AG04449 (cell line): ENCODE data around the gene CABLES2.

ENCODE experiments used
- CTCF ChIA-PET: fragments of 350-600 bp; formaldehyde crosslinking; extraction: SDS; loops from one replicate; lab custom pipeline; 2021; ENCODE audit warnings: antibody characterized with exemption; lab: Yijun Ruan, JAX
- POLR2A ChIA-PET: fragments of 400-600, 350-600 bp; formaldehyde crosslinking; extraction: SDS; loops from one replicate; lab custom pipeline; 2020; ENCODE audit warnings: antibody characterized with exemption, inconsistent platforms; lab: Yijun Ruan, JAX
- DNase-seq: peaks from one replicate; pipeline ENCODE4 v3.0.0-alpha.2; 2010; ENCODE audit warnings: low read depth, low spot score
- H3K4me3 ChIP-seq: 2 replicates; pipeline ENCODE4 v1.5.1; 2011; ENCODE audit warnings: low read depth, mild to moderate bottlenecking, control low read depth, low read length
- TF ChIP-seq, protein P1 (sequence below): IDR thresholded peaks from one replicate; pipeline ENCODE4 v1.5.1; 2011; ENCODE audit warnings: mild to moderate bottlenecking, moderate library complexity, low read length, control low read depth, inconsistent platforms; ENCODE audit not compliant: insufficient read depth; ENCODE audit errors: missing control alignments

Gene CABLES2

DNA sequence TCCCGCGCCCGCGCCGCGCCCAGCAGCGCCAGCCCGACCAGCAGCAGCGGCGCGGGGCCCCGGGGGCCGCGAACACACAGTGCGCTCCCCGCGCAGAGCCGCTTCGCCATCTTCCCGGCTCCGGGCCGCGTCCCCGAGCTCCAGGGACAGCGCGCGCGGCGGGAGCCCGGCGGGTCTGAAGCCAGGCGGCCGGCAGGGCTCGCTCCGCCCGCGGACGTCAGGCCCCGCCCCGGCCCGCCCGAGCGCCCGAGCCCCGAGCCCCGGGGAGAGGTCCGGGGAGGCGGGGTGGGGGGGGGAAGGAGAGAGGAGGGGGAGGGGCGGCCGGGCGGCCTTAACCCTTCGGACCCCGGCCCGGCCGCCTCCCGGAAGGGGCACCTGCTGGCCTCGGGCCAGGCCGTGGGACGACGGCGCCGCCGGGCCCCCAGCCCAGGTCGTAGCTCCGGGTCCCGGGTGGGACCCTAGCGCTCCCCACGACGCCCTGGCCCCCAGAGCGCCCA is 39.9 kb downstream of the CABLES2 start, which contains the start of gene LAMA5:
Gene LAMA5 (minus strand): TSS at position 177 of the 497 bp plus-strand sequence. CDS start 67 bp downstream, at position 110.
- peak within 1 kb of the TSS; percentile 52 for H3K4me3 ChIP-seq
- DNase-seq, result no peak
- TF ChIP-seq, protein P1, sequence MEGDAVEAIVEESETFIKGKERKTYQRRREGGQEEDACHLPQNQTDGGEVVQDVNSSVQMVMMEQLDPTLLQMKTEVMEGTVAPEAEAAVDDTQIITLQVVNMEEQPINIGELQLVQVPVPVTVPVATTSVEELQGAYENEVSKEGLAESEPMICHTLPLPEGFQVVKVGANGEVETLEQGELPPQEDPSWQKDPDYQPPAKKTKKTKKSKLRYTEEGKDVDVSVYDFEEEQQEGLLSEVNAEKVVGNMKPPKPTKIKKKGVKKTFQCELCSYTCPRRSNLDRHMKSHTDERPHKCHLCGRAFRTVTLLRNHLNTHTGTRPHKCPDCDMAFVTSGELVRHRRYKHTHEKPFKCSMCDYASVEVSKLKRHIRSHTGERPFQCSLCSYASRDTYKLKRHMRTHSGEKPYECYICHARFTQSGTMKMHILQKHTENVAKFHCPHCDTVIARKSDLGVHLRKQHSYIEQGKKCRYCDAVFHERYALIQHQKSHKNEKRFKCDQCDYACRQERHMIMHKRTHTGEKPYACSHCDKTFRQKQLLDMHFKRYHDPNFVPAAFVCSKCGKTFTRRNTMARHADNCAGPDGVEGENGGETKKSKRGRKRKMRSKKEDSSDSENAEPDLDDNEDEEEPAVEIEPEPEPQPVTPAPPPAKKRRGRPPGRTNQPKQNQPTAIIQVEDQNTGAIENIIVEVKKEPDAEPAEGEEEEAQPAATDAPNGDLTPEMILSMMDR, result no peak
- ChIA-PET POLR2A (interaction anchor here (0.7 kb wide), 1 partner anchor 20 kb away, joined by 4 read pairs; the partner anchor contains the start of gene RPS21), CTCF (interaction anchor here (1.0 to 4.9 kb wide), 6 partner anchors 9 to 68 kb away, joined by 3 to 27 read pairs (median 6); no protein-coding TSS in a partner anchor)

- DNase-seq, result no peak
- ChIA-PET POLR2A (interaction anchor here (0.7 kb wide), 1 partner anchor 20 kb away, joined by 4 read pairs; the partner anchor contains the start of gene RPS21), CTCF (interaction anchor here (0.6 to 4.9 kb wide), 6 partner anchors 9 to 67 kb away, joined by 3 to 27 read pairs (median 6); no protein-coding TSS in a partner anchor)
- H3K4me3 ChIP-seq, result peak overlapping the region; percentile 52
- TF ChIP-seq, protein P1, result no peak
Observed at GRCh38 chr20:62366370-62367135, 40.5 kb downstream of the CABLES2 start.

- no peak for DNase-seq
- TF ChIP-seq, protein P1, result no peak
- peak overlapping the region; percentile 18; the same call in 1 of the 2 replicates for H3K4me3 ChIP-seq
- CTCF ChIA-PET, result interaction anchor here (0.6 to 4.3 kb wide), 4 partner anchors 9 to 20 kb away, joined by 3 to 27 read pairs (median 10); no protein-coding TSS in a partner anchor
- POLR2A ChIA-PET, result no interaction called here
Observed at GRCh38 chr20:62365814-62366369, 41.2 kb downstream of the CABLES2 start.

GRCh38 chr20:62364911-62365736 is 42.0 kb downstream of the CABLES2 start:
- no peak for DNase-seq
- TF ChIP-seq, protein P1, result no peak
- no peak overlapping the region for H3K4me3 ChIP-seq
- CTCF ChIA-PET, result interaction anchor here (1.5 to 2.8 kb wide), 3 partner anchors 10 to 63 kb away, joined by 7 to 13 read pairs (median 8); partner anchors contain the start of gene ADRM1
- POLR2A ChIA-PET, result interaction anchor here (0.5 kb wide), 1 partner anchor 26 kb away, joined by 3 read pairs; no protein-coding TSS in a partner anchor

DNA sequence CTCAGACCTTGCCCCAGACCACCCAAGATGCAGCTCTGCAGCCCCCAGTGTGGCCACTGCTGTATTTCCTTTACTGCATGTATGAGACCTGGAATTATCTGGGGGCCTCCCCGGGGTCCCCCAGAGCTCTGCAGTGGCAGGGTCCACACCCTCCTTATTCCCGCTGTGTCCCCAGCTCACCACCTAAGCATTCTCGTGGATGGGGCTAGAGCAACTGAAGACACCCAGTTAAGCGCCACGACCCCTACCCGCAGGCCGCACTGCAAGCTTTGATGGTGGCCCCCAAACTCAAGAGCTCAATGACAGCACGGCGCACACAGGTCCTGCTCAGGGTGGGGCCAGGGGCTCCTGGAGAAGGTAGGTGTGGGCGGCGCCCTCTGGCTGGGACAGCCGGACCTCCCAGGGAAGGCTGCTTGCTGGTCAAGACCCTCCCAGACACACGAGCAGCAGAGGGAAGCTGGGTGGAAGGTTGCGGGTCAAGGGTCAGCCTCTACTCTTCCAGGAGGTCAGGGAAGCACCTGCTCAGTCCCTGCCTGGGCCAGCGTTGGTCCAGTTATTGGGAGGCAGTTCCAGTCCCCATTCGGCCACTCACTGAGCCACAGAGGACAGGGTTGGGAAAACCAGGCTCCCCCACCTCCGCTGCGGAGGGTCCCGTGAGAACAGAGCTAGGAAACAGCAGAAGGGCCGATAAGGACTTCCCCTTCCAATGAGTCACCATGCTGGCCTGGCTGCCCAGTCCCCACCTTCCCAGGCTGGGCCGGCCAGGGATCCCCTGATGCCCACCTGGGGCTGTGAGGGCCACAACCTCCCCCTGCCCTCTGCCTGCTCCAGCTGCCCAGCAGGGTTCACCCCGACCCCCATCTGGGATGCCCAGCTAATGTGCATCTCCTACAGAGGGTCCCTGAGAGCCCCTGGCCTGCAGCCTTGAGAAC is 42.9 kb downstream of the CABLES2 start:
- no peak for DNase-seq
- CTCF ChIA-PET, result interaction anchor here (1.0 to 2.8 kb wide), 4 partner anchors 11 to 62 kb away, joined by 3 to 13 read pairs (median 6); partner anchors contain the start of gene ADRM1
- POLR2A ChIA-PET, result interaction anchor here (0.5 kb wide), 1 partner anchor 25 kb away, joined by 3 read pairs; no protein-coding TSS in a partner anchor
- no peak overlapping the region for H3K4me3 ChIP-seq
- TF ChIP-seq, protein P1, result no peak
